ENCODE measurements around the gene MNAT1. TPM values are rescaled to one million over a fixed set of nuclear protein-coding genes. Genes with fewer than 3 reads are reported as not detected.

The MNAT1 gene
- total and polyA plus RNA-seq, 3 donors from 2014 or later, result 17.3 to 39.9 (median 36.0) TPM

DNA sequence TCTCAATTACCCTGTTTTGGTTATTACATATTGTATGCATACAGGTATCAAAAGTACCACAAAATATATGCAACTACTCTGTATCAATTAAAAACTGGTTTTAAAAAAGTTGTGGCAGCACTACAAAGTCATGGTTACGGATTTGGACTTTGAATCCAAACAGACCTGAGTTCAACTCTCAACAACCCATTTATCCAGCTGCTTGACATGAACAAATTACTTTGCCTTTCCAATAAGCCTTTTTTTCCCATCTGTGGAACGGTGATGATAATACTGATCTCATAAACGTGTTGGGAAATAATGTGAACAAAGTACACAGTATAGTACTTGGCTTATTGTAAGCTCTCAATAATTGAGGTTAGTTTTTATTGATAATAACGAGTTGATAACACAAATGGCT lies 85.0 kb downstream of the MNAT1 start:
- Histone ChIP-seq H3K27ac (no peak overlapping the region), H3K9me3 (no peaks in the 10 kb centered on the region), H3K27me3 (no peaks in the 10 kb centered on the region), H3K4me3 (no peak overlapping the region), H3K4me1 (no peaks in the 10 kb centered on the region), H3K36me3 (ENCODE audit: low read depth, missing control alignments) (no peaks in the 10 kb centered on the region)
- WGBS, 2 donors, result 89 to 93% methylated on average over 4 of the region's 4 CpGs
- no peak for TF ChIP-seq POLR2A (IDR thresholded peaks at IDR 0.05)
- TF ChIP-seq, protein P1, sequence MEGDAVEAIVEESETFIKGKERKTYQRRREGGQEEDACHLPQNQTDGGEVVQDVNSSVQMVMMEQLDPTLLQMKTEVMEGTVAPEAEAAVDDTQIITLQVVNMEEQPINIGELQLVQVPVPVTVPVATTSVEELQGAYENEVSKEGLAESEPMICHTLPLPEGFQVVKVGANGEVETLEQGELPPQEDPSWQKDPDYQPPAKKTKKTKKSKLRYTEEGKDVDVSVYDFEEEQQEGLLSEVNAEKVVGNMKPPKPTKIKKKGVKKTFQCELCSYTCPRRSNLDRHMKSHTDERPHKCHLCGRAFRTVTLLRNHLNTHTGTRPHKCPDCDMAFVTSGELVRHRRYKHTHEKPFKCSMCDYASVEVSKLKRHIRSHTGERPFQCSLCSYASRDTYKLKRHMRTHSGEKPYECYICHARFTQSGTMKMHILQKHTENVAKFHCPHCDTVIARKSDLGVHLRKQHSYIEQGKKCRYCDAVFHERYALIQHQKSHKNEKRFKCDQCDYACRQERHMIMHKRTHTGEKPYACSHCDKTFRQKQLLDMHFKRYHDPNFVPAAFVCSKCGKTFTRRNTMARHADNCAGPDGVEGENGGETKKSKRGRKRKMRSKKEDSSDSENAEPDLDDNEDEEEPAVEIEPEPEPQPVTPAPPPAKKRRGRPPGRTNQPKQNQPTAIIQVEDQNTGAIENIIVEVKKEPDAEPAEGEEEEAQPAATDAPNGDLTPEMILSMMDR (IDR thresholded peaks at IDR 0.05), result no peak
- no peak for DNase-seq
- intact Hi-C loops (cut with DNase I; ENCODE audit: low total_unique reads), result no loop called here

DNA sequence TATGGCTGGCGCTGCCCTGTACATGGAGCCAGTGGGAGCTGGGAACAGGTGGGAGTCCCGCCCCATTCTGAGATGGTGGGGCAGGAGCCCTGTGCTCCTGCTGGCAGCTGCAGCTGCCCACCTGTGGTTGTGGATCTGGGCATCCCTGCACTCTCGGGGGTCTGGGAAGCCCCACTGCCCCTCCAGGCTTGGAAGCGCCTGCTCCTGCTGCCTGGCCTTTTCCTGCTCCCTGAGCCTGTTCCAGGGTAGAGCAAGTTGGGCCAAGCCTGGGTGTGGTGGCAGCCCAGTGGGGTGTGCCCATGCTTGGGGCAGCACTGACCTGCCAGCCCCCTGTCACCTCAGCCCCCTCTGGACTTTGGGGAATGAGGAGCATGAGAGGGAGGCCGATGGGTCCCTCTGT lies 104.0 kb downstream of the MNAT1 start:
- WGBS, 2 donors, result 89 to 94% methylated on average over 5 of the region's 5 CpGs
- no peaks in the 10 kb centered on the region for H3K9me3 ChIP-seq
- H3K4me3 ChIP-seq, result no peak overlapping the region
- DNase-seq, result no peak
- TF ChIP-seq POLR2A (IDR thresholded peaks at IDR 0.05), result no peak
- TF ChIP-seq, protein P1 (IDR thresholded peaks at IDR 0.05), result no peak
- no peaks in the 10 kb centered on the region for H3K27me3 ChIP-seq
- H3K27ac ChIP-seq, result no peak overlapping the region
- intact Hi-C loops (cut with DNase I; ENCODE audit: low total_unique reads), result no loop called here
- H3K36me3 ChIP-seq (ENCODE audit: low read depth, missing control alignments), result no peaks in the 10 kb centered on the region
- no peaks in the 10 kb centered on the region for H3K4me1 ChIP-seq

DNA sequence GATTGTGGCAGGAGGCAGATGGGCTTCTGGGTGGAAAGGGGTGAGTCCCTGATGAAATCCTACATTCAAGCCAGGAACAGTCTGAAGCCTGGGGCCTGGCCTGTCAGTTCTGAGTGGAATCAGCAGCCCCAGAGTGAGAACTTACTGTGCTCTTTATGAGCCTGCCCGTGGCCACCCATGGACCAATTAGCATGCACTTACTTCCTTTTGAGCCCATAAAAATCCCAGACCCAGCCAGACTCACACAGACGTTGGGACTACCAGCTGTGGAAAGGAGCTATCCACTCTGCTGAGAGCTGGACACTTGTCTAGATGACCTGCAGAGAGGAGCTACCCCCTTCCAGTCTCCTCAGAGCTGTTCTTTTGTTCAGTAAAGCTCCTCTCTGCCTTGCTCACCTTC lies 104.5 kb downstream of the MNAT1 start:
- Histone ChIP-seq H3K4me3 (no peak overlapping the region), H3K27me3 (no peaks in the 10 kb centered on the region), H3K36me3 (ENCODE audit: low read depth, missing control alignments) (no peaks in the 10 kb centered on the region), H3K4me1 (no peaks in the 10 kb centered on the region), H3K9me3 (no peaks in the 10 kb centered on the region), H3K27ac (no peak overlapping the region)
- 51 to 73% methylated on average over 2 of the region's 2 CpGs for WGBS, 2 donors
- no peak for TF ChIP-seq POLR2A (IDR thresholded peaks at IDR 0.05)
- TF ChIP-seq, protein P1 (IDR thresholded peaks at IDR 0.05), result no peak
- intact Hi-C loops (cut with DNase I; ENCODE audit: low total_unique reads), result no loop called here
- DNase-seq, result no peak

DNA sequence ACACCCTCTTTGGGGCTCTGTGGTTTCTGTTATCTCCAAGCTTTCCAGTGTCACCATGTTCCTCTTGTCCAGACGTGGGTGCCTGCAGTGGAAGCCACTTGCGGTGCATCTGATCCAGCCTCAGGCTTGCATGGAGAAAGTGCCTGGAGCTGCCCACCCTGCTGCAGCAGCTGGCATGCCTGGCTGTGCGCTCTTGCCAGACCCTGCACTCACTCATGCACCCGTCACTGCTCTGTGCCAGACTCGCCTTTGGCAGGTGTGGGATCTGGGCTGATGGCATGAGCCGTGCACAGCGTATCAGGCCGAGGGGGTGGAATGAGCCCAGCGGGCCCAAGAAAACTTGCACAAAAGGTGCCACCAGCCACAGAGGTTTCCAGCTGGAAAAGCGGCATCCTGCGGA lies 105.1 kb downstream of the MNAT1 start:
- 90 to 94% methylated on average over 7 to 11 of the region's 11 CpGs for WGBS, 2 donors
- Histone ChIP-seq H3K27me3 (no peaks in the 10 kb centered on the region), H3K4me1 (no peaks in the 10 kb centered on the region), H3K36me3 (ENCODE audit: low read depth, missing control alignments) (no peaks in the 10 kb centered on the region), H3K27ac (no peak overlapping the region), H3K4me3 (no peak overlapping the region), H3K9me3 (no peaks in the 10 kb centered on the region)
- intact Hi-C loops (cut with DNase I; ENCODE audit: low total_unique reads), result no loop called here
- no peak for TF ChIP-seq POLR2A (IDR thresholded peaks at IDR 0.05)
- TF ChIP-seq, protein P1 (IDR thresholded peaks at IDR 0.05), result no peak
- DNase-seq, result no peak

DNA sequence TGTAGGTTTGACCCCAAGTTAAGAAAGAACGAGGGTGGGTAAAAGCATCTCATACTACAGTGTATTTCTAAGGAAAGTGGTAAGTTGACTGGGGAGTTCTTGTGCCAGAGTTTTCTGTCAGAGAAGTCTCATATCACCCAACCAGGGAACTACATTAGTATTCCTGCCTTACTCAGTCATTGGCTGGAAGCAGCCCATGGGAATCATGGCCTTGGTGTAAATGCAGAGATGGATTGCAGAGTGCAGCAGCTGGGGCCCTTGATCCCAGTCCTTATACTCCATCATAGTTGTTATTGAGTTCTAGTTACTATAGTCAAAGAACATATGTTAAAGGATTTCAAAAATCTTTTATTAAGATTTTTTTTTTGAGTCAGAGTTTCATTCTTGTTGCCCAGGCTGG lies 105.8 kb downstream of the MNAT1 start:
- no peaks in the 10 kb centered on the region for H3K27me3 ChIP-seq
- H3K9me3 ChIP-seq, result no peaks in the 10 kb centered on the region
- no peak overlapping the region for H3K4me3 ChIP-seq
- intact Hi-C loops (cut with DNase I; ENCODE audit: low total_unique reads), result no loop called here
- H3K4me1 ChIP-seq, result no peaks in the 10 kb centered on the region
- H3K36me3 ChIP-seq (ENCODE audit: low read depth, missing control alignments), result no peaks in the 10 kb centered on the region
- no peak for DNase-seq
- no peak overlapping the region for H3K27ac ChIP-seq
- WGBS, 2 donors, result 86 to 97% methylated on average over 1 of the region's 1 CpG
- TF ChIP-seq, protein P1 (IDR thresholded peaks at IDR 0.05), result no peak

All from testis (tissue), 3 donors.